ENCODE data around the gene ATP12A.

ATP12A gene

GRCh38 chr13:24709186-24709913 is 29.1 kb downstream of the ATP12A start:
- DNase-seq (ENCODE audit: low read depth): no peak
- TF ChIP-seq CTCF (IDR thresholded peaks at IDR 0.05; ENCODE audit: low read length, missing control alignments): no peak
- H3K4me3 ChIP-seq (replicated peaks; ENCODE audit: low read depth, low read length): no peak overlapping the region

- H3K4me3 ChIP-seq (replicated peaks; ENCODE audit: low read depth, low read length): no peak overlapping the region
- DNase-seq (ENCODE audit: low read depth): no peak
- no peak for TF ChIP-seq CTCF (IDR thresholded peaks at IDR 0.05; ENCODE audit: low read length, missing control alignments)
Observed at GRCh38 chr13:24713022-24713421, 32.8 kb downstream of the ATP12A start.

GRCh38 chr13:24716011-24716410 is 35.8 kb downstream of the ATP12A start:
- H3K4me3 ChIP-seq (replicated peaks; ENCODE audit: low read depth, low read length): no peak overlapping the region
- TF ChIP-seq CTCF (IDR thresholded peaks at IDR 0.05; ENCODE audit: low read length, missing control alignments): no peak
- no peak for DNase-seq (ENCODE audit: low read depth)

- no peak for TF ChIP-seq CTCF (IDR thresholded peaks at IDR 0.05; ENCODE audit: low read length, missing control alignments)
- no peak for DNase-seq (ENCODE audit: low read depth)
- no peak overlapping the region for H3K4me3 ChIP-seq (replicated peaks; ENCODE audit: low read depth, low read length)
Observed at GRCh38 chr13:24716446-24716845, 36.2 kb downstream of the ATP12A start.

- no peak for DNase-seq (ENCODE audit: low read depth)
- no peak for TF ChIP-seq CTCF (IDR thresholded peaks at IDR 0.05; ENCODE audit: low read length, missing control alignments)
- H3K4me3 ChIP-seq (replicated peaks; ENCODE audit: low read depth, low read length): no peak overlapping the region
Observed at GRCh38 chr13:24717217-24717616, 37.0 kb downstream of the ATP12A start.

GRCh38 chr13:24718192-24718965 is 38.2 kb downstream of the ATP12A start:
- no peak for TF ChIP-seq CTCF (IDR thresholded peaks at IDR 0.05; ENCODE audit: low read length, missing control alignments)

More at GRCh38 chr13:24718192-24718965, 38.2 kb downstream of the ATP12A start:
- DNase-seq (ENCODE audit: low read depth): no peak
- H3K4me3 ChIP-seq (replicated peaks; ENCODE audit: low read depth, low read length): no peak overlapping the region
